Stimulated activated CD8-positive, alpha-beta memory T cell treated with anti-CD3 and anti-CD28 coated beads, Interleukin-4, amount 100 ng/mL, for 48 hours (primary cell): ENCODE results near the gene PRKCSH.
A peak's percentile ranks its signal among the peaks of the same experiment; 100 is the strongest.
"Not testable (repeated sequence)": the region's sequence is repeated elsewhere in the genome, so short reads cannot be mapped to it uniquely, and the experiment has no call there.

Experiments used
- DNase-seq: peaks from one replicate; pipeline ENCODE4 v3.0.0-alpha.2; 2020

The PRKCSH gene

GRCh38 chr19:11451327-11451870 lies 16.0 kb downstream of the PRKCSH start:
- DNase-seq: no peak

GRCh38 chr19:11451871-11452619 lies 16.6 kb downstream of the PRKCSH start:
- DNase-seq: no peak

GRCh38 chr19:11452620-11453310 lies 17.3 kb downstream of the PRKCSH start:
- no peak for DNase-seq

- DNase-seq: peak; percentile 40
Measured at GRCh38 chr19:11453468-11454341, 18.3 kb downstream of the PRKCSH start.

- DNase-seq: not testable (repeated sequence)
Measured at GRCh38 chr19:11455233-11455554, 19.8 kb downstream of the PRKCSH start.

GRCh38 chr19:11456659-11457058 lies 21.2 kb downstream of the PRKCSH start:
- DNase-seq: no peak

GRCh38 chr19:11457115-11457514 lies 21.7 kb downstream of the PRKCSH start:
- DNase-seq: no peak

- DNase-seq: no peak
Measured at GRCh38 chr19:11457831-11458230, 22.4 kb downstream of the PRKCSH start.

GRCh38 chr19:11458236-11458900 lies 22.9 kb downstream of the PRKCSH start:
- DNase-seq: no peak

GRCh38 chr19:11458912-11459311 lies 23.5 kb downstream of the PRKCSH start:
- not testable (repeated sequence) for DNase-seq

- peak; percentile 34 for DNase-seq
Measured at GRCh38 chr19:11460207-11460606, 24.8 kb downstream of the PRKCSH start.

- no peak for DNase-seq
Measured at GRCh38 chr19:11461453-11461852, 26.0 kb downstream of the PRKCSH start.

GRCh38 chr19:11463391-11463790 lies 28.0 kb downstream of the PRKCSH start:
- no peak for DNase-seq

- DNase-seq: no peak
Measured at GRCh38 chr19:11464333-11465265, 29.2 kb downstream of the PRKCSH start.

GRCh38 chr19:11465600-11465999 lies 30.2 kb downstream of the PRKCSH start:
- DNase-seq: no peak

GRCh38 chr19:11468266-11468845 lies 32.9 kb downstream of the PRKCSH start:
- DNase-seq: not testable (repeated sequence)

GRCh38 chr19:11473725-11474124 lies 38.3 kb downstream of the PRKCSH start:
- DNase-seq: no peak

GRCh38 chr19:11475343-11475742 lies 39.9 kb downstream of the PRKCSH start:
- not testable (repeated sequence) for DNase-seq

- no peak for DNase-seq
Measured at GRCh38 chr19:11475861-11476260, 40.4 kb downstream of the PRKCSH start.

- DNase-seq: no peak
Measured at GRCh38 chr19:11478167-11479089, 43.0 kb downstream of the PRKCSH start.
